GM12878 (cell line): ENCODE measurements around the gene MAP2K1. TPM values are rescaled to one million over a fixed set of nuclear protein-coding genes. Genes with fewer than 3 reads are reported as not detected.

Experiments
- ATAC-seq: fragments of 200-7000 bp; cut with Tn5 transposase; 3 replicates; pipeline ENCODE4 v1.9.1; 2020; ENCODE audit warnings: mild to moderate bottlenecking, moderate library complexity
- BruUV-seq: library from RNA; stranded (reverse); fragments of 400-500 nt; replicated peaks from 2 replicates; lab custom pipeline; 2021; lab: Mats Ljungman, UMichigan
- CTCF ChIA-PET: fragments of 300-600 bp; sonication (Branson Sonifier 250); formaldehyde crosslinking; extraction: SDS; loops from one replicate; lab custom pipeline; 2021; ENCODE audit warnings: inconsistent platforms; lab: Yijun Ruan, JAX
- POLR2A ChIA-PET: fragments of 350-600 bp; formaldehyde crosslinking; extraction: SDS; loops from one replicate; lab custom pipeline; 2021; ENCODE audit warnings: inconsistent platforms; lab: Charles Lee
- RAD21 ChIA-PET: fragments of 300-600 bp; sonication (Branson Sonifier 250); formaldehyde crosslinking; loops from one replicate; lab custom pipeline; 2023; ENCODE audit warnings: antibody characterized with exemption; ENCODE audit not compliant: unreplicated experiment; lab: Charles Lee
- SMC1A ChIA-PET: fragments of 300-600 bp; sonication (Branson Sonifier 250); formaldehyde crosslinking; loops from one replicate; lab custom pipeline; 2023; ENCODE audit not compliant: unreplicated experiment, uncharacterized antibody; lab: Charles Lee
- DNase-seq: peaks from one replicate; pipeline ENCODE4 v3.0.0-alpha.2; 2011; ENCODE audit warnings: low read depth, low spot score
- FAIRE-seq: peaks from 3 replicates; lab custom pipeline; 2011; peaks lifted over from hg19 to GRCh38; lab: Jason Lieb, UNC
- H2AFZ ChIP-seq: 2 replicates; pipeline ENCODE4 v1.6.0; 2011; ENCODE audit warnings: low read depth, low read length, control low read depth; ENCODE audit not compliant: control insufficient read depth
- H3K27ac ChIP-seq: 2 replicates; pipeline ENCODE4 v1.5.1; 2011; ENCODE audit warnings: control low read depth; ENCODE audit not compliant: control insufficient read depth, insufficient read depth
- H3K27me3 ChIP-seq, 2 experiments: replicated peaks in 1 of 2; 2 replicates each; pipeline versions ENCODE4 v1.6.0 to v1.6.1; 2011; ENCODE audit warnings: low read length in 1 of 2; ENCODE audit not compliant: control insufficient read depth in 2 of 2, insufficient read depth in 2 of 2
- H3K36me3 ChIP-seq, 2 experiments: 2 replicates each; pipeline ENCODE4 v1.5.1; 2011; ENCODE audit warnings: low read length in 1 of 2; ENCODE audit not compliant: control insufficient read depth in 2 of 2, insufficient read depth in 2 of 2
- H3K4me1 ChIP-seq: 2 replicates; pipeline ENCODE4 v1.6.1; 2011; ENCODE audit warnings: mild to moderate bottlenecking, low read length, moderate library complexity, mixed read lengths; ENCODE audit not compliant: control insufficient read depth, insufficient read depth
- H3K4me2 ChIP-seq: 2 replicates; pipeline ENCODE4 v1.6.0; 2011; ENCODE audit warnings: control low read depth; ENCODE audit not compliant: control insufficient read depth, insufficient read depth
- H3K4me3 ChIP-seq: fragments of 200-600 bp; sonication (generic); 2 replicates; pipeline ENCODE4 v1.5.1; 2016
- H3K79me2 ChIP-seq: 2 replicates; pipeline ENCODE4 v1.6.0; 2011; ENCODE audit warnings: low read length; ENCODE audit not compliant: control insufficient read depth, insufficient read depth
- H3K9ac ChIP-seq: 2 replicates; pipeline ENCODE4 v1.8.0; 2011; ENCODE audit warnings: low read length, control low read depth, mixed read lengths; ENCODE audit not compliant: control insufficient read depth, insufficient read depth
- H3K9me3 ChIP-seq: replicated peaks from 3 replicates; pipeline ENCODE4 v1.5.1; 2011; ENCODE audit warnings: mild to moderate bottlenecking, low read length; ENCODE audit not compliant: control insufficient read depth, insufficient read depth
- H4K20me1 ChIP-seq: 2 replicates; pipeline ENCODE4 v1.6.0; 2011; ENCODE audit not compliant: control insufficient read depth, insufficient read depth
- ETV6 ChIP-seq, 2 experiments: fragments of 450-650 bp in 1 of 2; IDR thresholded peaks in 1 of 2; conservative IDR thresholded peaks in 1 of 2; 2 replicates each; pipeline ENCODE4 v1.6.1; 2014; ENCODE audit warnings: antibody characterized with exemption in 1 of 2, borderline replicate concordance in 1 of 2, low read depth in 1 of 2, mild to moderate bottlenecking in 1 of 2, moderate library complexity in 1 of 2
- FOS ChIP-seq: IDR thresholded peaks from 3 replicates; pipeline ENCODE4 v1.6.1; 2011; ENCODE audit warnings: borderline replicate concordance; ENCODE audit not compliant: insufficient read length; ENCODE audit errors: extremely low read depth
- IRF4 ChIP-seq: IDR thresholded peaks from 2 replicates; pipeline ENCODE4 v1.6.1; 2011; ENCODE audit warnings: low read depth, low read length
- IRF5 ChIP-seq: fragments of 450-650 bp; IDR thresholded peaks from 2 replicates; pipeline ENCODE4 v1.6.1; 2017; ENCODE audit warnings: borderline replicate concordance
- MXI1 ChIP-seq: fragments of 150-350 bp; IDR thresholded peaks from 2 replicates; pipeline ENCODE4 v1.6.1; 2011; ENCODE audit warnings: low read depth, mild to moderate bottlenecking, inconsistent platforms, low read length, improper control_type of control experiment
- PML ChIP-seq: IDR thresholded peaks from 2 replicates; pipeline ENCODE4 v1.6.1; 2012; ENCODE audit warnings: low read length, inconsistent platforms
- RAD21 ChIP-seq: IDR thresholded peaks from 2 replicates; pipeline ENCODE4 v1.6.1; 2011; ENCODE audit warnings: mild to moderate bottlenecking, low read depth, low read length, moderate library complexity; ENCODE audit not compliant: insufficient read depth
- RAD51 ChIP-seq: fragments of 450-650 bp; IDR thresholded peaks from 2 replicates; pipeline ENCODE4 v1.6.1; 2016; ENCODE audit warnings: moderate library complexity, mild to moderate bottlenecking, inconsistent platforms
- SIX5 ChIP-seq: IDR thresholded peaks from 2 replicates; pipeline ENCODE4 v1.6.1; 2011; ENCODE audit warnings: mild to moderate bottlenecking, low read depth, low read length, moderate library complexity; ENCODE audit not compliant: severe bottlenecking
- TCF3 ChIP-seq: IDR thresholded peaks from 2 replicates; pipeline ENCODE4 v1.6.1; 2012; ENCODE audit warnings: low read depth, mild to moderate bottlenecking, low read length, borderline replicate concordance; ENCODE audit not compliant: insufficient read depth
- WGBS: methylation state at CpG from one replicate; pipeline ENCODE4 v1.1.6; 2016; ENCODE audit warnings: low lambda C conversion rate; ENCODE audit not compliant: insufficient replicate concordance, insufficient coverage; ENCODE audit errors: missing lambda C conversion rate; 5-methylcytosine and 5-hydroxymethylcytosine counted together
- in situ Hi-C: fragments of 300-500 bp; cut with MboI; formaldehyde crosslinking; loops from 9 replicates; pipeline ENCODE4 v1.14.3; 2018; ENCODE audit warnings: mixed read lengths
- intact Hi-C: fragments of 100-400 bp; cut with micrococcal nuclease; formaldehyde crosslinking; loops from one replicate; pipeline ENCODE4 v1.14.2; 2022; ENCODE audit not compliant: unreplicated experiment
- polyA plus RNA-seq, 11 experiments: library from polyadenylated mRNA; depleted of rRNA in 4 of 11; unstranded in 6 of 11; stranded (reverse) in 5 of 11; fragments of >200 nt; fragmentation: Nextera tagmentation in 4 of 11; fragmentation: Illumina TruSeq in 1 of 11; extraction: Ambion mirVana in 4 of 11; extraction: Trizol in 1 of 11; gene quantifications; 1 replicate in 1 of 11; 2 replicates in 10 of 11; pipeline versions ENCODE4 v1.2.1 to v1.2.3, GENCODE V29; 2011 to 2016; ENCODE audit warnings: inconsistent platforms in 2 of 11, missing spikeins in 2 of 11, low read depth in 1 of 11
- total RNA-seq, 4 experiments: library from RNA; depleted of rRNA in 3 of 4; stranded (reverse); fragments of >200 nt in 3 of 4; fragmentation: Illumina TruSeq in 1 of 4; extraction: Trizol in 1 of 4; gene quantifications; 2 replicates each; pipeline versions ENCODE4 v1.2.1 to v1.2.3, GENCODE V29; 2013 to 2021
- TF ChIP-seq, protein P1 (sequence below): fragments of 450-650 bp; IDR thresholded peaks from 2 replicates; pipeline ENCODE4 v1.6.1; 2017; ENCODE audit warnings: low read depth, mild to moderate bottlenecking, moderate library complexity

Gene MAP2K1
- total and polyA plus RNA-seq, 10 of the 15 experiments (the other 5 are each of a cell fraction or from before 2014, with no cell fraction given): 11.2 to 112 (median 56.6) TPM

DNA sequence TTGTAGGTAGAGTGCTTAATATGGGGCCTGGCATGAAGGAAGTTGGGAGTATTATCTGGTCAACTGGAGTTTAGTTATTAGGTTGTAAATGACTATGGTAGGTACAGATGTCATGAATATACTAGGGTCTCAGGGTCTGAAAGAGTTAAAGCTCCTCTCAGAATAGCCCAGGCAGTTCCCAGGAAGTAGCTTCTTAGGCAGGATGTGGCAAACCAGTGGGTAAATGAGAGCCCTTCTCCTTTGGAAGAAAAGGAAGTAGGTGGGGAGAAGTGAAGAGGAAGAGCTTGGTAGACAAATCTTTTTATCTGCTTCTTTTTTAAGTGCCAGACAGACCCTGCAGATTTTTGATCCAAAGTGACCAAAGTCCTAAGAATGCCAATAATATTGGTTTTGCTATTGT is 24.5 kb downstream of the MAP2K1 start:
- no TSS peak for BruUV-seq
- H3K9me3 ChIP-seq: peaks cover 7% of the 10 kb centered on the region; the same call in 2 of the 3 replicates
- H4K20me1 ChIP-seq: peaks cover 4% of the 10 kb centered on the region
- H3K27ac ChIP-seq: no peak overlapping the region
- no peak overlapping the region for H3K9ac ChIP-seq
- peaks cover 95% of the 10 kb centered on the region for H3K79me2 ChIP-seq
- ATAC-seq (no peak), DNase-seq (no peak), FAIRE-seq (no peak)
- H3K36me3 ChIP-seq: peaks cover 0 to 3% of the 10 kb centered on the region in 2 experiments; a peak in 1 of 4 replicates
- RAD21 ChIA-PET: interaction anchor here (1.5 kb wide), 1 partner anchor 9 kb away, joined by 5 read pairs; no protein-coding TSS in a partner anchor
- in situ Hi-C loops (no loop called here), intact Hi-C loops (no loop called here)
- SMC1A ChIA-PET: interaction anchor here (1.1 to 7.1 kb wide), 9 partner anchors 7 to 116 kb away, joined by 3 to 95 read pairs (median 5); no protein-coding TSS in a partner anchor
- POLR2A ChIA-PET: interaction anchor here (1.0 to 1.8 kb wide), 4 partner anchors 12 to 26 kb away, joined by 3 to 5 read pairs (median 3); no protein-coding TSS in a partner anchor
- no peaks in the 10 kb centered on the region for H3K27me3 ChIP-seq
- no peak overlapping the region for H2AFZ ChIP-seq
- CTCF ChIA-PET: interaction anchor here (1.1 to 1.5 kb wide), 4 partner anchors 16 to 87 kb away, joined by 3 to 4 read pairs (median 4); partner anchors contain the start of gene SNAPC5
- peaks cover 28% of the 10 kb centered on the region for H3K4me1 ChIP-seq
- no peak overlapping the region for H3K4me3 ChIP-seq
- no peak for TF ChIP-seq FOS
- TF ChIP-seq SIX5: no peak
- no peak for TF ChIP-seq ETV6 (conservative IDR thresholded peaks at IDR 0.05 in 1 of 2, IDR thresholded peaks at IDR 0.05 in 1 of 2; ENCODE audit: borderline replicate concordance in 1 of 2, low read depth in 1 of 2)
- 0 out of 2 replicates have a peak overlapping the region, but pooled peaks have one; percentile 2 for H3K4me2 ChIP-seq

- no peak overlapping the region for H3K4me2 ChIP-seq
- RAD21 ChIA-PET: interaction anchor here (1.1 to 1.5 kb wide), 5 partner anchors 10 to 87 kb away, joined by 3 to 5 read pairs (median 3); partner anchors contain the start of gene MAP2K1
- peaks cover 7% of the 10 kb centered on the region; the same call in 2 of the 3 replicates for H3K9me3 ChIP-seq
- no peak for ATAC-seq
- no peak for FAIRE-seq
- POLR2A ChIA-PET: interaction anchor here (0.8 to 1.8 kb wide), 4 partner anchors 8 to 60 kb away, joined by 3 to 5 read pairs (median 4); no protein-coding TSS in a partner anchor
- WGBS: 100% methylated on average over 3 of the region's 3 CpGs
- H4K20me1 ChIP-seq: peaks cover 4% of the 10 kb centered on the region; the same call in 1 of the 2 replicates
- in situ Hi-C loops (no loop called here), intact Hi-C loops (no loop called here)
- CTCF ChIA-PET: interaction anchor here (1.0 to 1.4 kb wide), 4 partner anchors 37 to 85 kb away, joined by 3 to 4 read pairs (median 4); partner anchors contain the start of gene SNAPC5
- H3K4me3 ChIP-seq: no peak overlapping the region
- peaks cover 0 to 3% of the 10 kb centered on the region in 2 experiments; a peak in 1 of 4 replicates for H3K36me3 ChIP-seq
- no peak overlapping the region for H3K9ac ChIP-seq
- H3K79me2 ChIP-seq: peaks cover 94% of the 10 kb centered on the region
- no peaks in the 10 kb centered on the region for H3K27me3 ChIP-seq
- SMC1A ChIA-PET: interaction anchor here (0.6 to 7.1 kb wide), 6 partner anchors 8 to 59 kb away, joined by 3 to 95 read pairs (median 4); no protein-coding TSS in a partner anchor
- peaks cover 26% of the 10 kb centered on the region for H3K4me1 ChIP-seq
- BruUV-seq: no TSS peak
- no peak overlapping the region for H3K27ac ChIP-seq
- H2AFZ ChIP-seq: no peak overlapping the region
- DNase-seq: no peak
- TF ChIP-seq IRF5 (no peak), FOS (no peak), RAD51 (no peak), TCF3 (no peak), MXI1 (no peak), IRF4 (no peak), RAD21 (no peak), PML (no peak)
- TF ChIP-seq, protein P1, sequence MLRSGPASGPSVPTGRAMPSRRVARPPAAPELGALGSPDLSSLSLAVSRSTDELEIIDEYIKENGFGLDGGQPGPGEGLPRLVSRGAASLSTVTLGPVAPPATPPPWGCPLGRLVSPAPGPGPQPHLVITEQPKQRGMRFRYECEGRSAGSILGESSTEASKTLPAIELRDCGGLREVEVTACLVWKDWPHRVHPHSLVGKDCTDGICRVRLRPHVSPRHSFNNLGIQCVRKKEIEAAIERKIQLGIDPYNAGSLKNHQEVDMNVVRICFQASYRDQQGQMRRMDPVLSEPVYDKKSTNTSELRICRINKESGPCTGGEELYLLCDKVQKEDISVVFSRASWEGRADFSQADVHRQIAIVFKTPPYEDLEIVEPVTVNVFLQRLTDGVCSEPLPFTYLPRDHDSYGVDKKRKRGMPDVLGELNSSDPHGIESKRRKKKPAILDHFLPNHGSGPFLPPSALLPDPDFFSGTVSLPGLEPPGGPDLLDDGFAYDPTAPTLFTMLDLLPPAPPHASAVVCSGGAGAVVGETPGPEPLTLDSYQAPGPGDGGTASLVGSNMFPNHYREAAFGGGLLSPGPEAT: no peak
Observed at GRCh38 chr15:66412220-66412619, 25.5 kb downstream of the MAP2K1 start.
